ENCODE measurements around the gene PCDHGA4.

The PCDHGA4 gene

DNA sequence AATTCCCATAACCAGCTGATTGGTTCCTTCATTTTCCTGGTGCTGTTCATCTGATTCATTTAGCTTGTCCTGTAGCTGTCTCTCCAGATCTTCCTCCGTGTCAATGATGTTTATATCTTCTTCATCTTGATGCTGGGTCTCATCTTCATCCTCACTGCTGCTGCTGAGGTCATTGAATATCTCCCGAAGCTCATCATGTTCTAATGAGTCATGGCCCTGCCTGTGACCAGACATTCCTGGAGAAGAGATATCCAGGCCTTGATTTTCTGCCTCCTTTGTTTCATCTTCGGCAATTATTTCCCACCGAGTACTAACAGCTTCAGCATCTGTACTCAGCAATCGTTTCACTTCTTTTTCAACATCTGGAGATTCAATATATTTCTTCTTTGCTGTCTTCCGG, 35.6 kb upstream of the PCDHGA4 start:
- Histone ChIP-seq H3K27me3 (ENCODE audit: insufficient read depth, low read length, poor library complexity) (no peaks in the 10 kb centered on the region), H3K4me2 (ENCODE audit: insufficient read depth, low read length) (peak overlapping the region; percentile 62; the same call in 1 of the 2 replicates), H4K20me1 (ENCODE audit: insufficient read depth, low read length) (no peaks in the 10 kb centered on the region), H3K9me3 (ENCODE audit: insufficient read depth, low read length, severe bottlenecking) (peaks cover 41% of the 10 kb centered on the region), H3K79me2 (ENCODE audit: insufficient read depth, low read length) (peaks cover 24% of the 10 kb centered on the region), H2AFZ (ENCODE audit: low read depth, low read length) (no peak overlapping the region), H3K4me3 (ENCODE audit: low read depth in 1 of 2, low read length in 2 of 2) (peak overlapping the region in 1 of 2 experiments; percentile 76; a peak in 2 of 4 replicates), H3K27ac (ENCODE audit: low read length) (no peak overlapping the region), H3K9ac (ENCODE audit: low read depth, low read length) (no peak overlapping the region), H3K4me1 (ENCODE audit: insufficient read depth, low read length) (peaks cover 22% of the 10 kb centered on the region), H3K36me3 (ENCODE audit: insufficient read depth, low read length) (peaks cover 23% of the 10 kb centered on the region)
- no peak for TF ChIP-seq EZH2 (IDR thresholded peaks at IDR 0.05; ENCODE audit: borderline replicate concordance, low read depth, low read length, severe bottlenecking)
- TF ChIP-seq CTCF (IDR thresholded peaks at IDR 0.05; ENCODE audit: borderline replicate concordance, extremely low read depth, low read length, poor library complexity, severe bottlenecking), result no peak
- DNase-seq (no peak), ATAC-seq (ENCODE audit: insufficient read depth, low read depth) (no peak)

GRCh38 chr5:141319699-141320098, 35.1 kb upstream of the PCDHGA4 start:
- no peak for DNase-seq
- peaks cover 22% of the 10 kb centered on the region for H3K4me1 ChIP-seq (ENCODE audit: insufficient read depth, low read length)
- H2AFZ ChIP-seq (ENCODE audit: low read depth, low read length), result no peak overlapping the region
- H3K9me3 ChIP-seq (ENCODE audit: insufficient read depth, low read length, severe bottlenecking), result peaks cover 41% of the 10 kb centered on the region
- peaks cover 23% of the 10 kb centered on the region for H3K36me3 ChIP-seq (ENCODE audit: insufficient read depth, low read length)
- no peaks in the 10 kb centered on the region for H3K27me3 ChIP-seq (ENCODE audit: insufficient read depth, low read length, poor library complexity)
- 0 out of 2 replicates have a peak overlapping the region, but pooled peaks have one; percentile 66 for H3K9ac ChIP-seq (ENCODE audit: low read depth, low read length)
- peak overlapping the region; percentile 56 to 76; a peak in 3 of 4 replicates for H3K4me3 ChIP-seq (ENCODE audit: low read depth in 1 of 2, low read length in 2 of 2)
- no peaks in the 10 kb centered on the region for H4K20me1 ChIP-seq (ENCODE audit: insufficient read depth, low read length)
- H3K79me2 ChIP-seq (ENCODE audit: insufficient read depth, low read length), result peaks cover 24% of the 10 kb centered on the region
- TF ChIP-seq CTCF (IDR thresholded peaks at IDR 0.05; ENCODE audit: borderline replicate concordance, extremely low read depth, low read length, poor library complexity, severe bottlenecking) (no peak), EZH2 (IDR thresholded peaks at IDR 0.05; ENCODE audit: borderline replicate concordance, low read depth, low read length, severe bottlenecking) (no peak)
- ATAC-seq (ENCODE audit: insufficient read depth, low read depth), result no peak
- peak overlapping the region; percentile 62 for H3K4me2 ChIP-seq (ENCODE audit: insufficient read depth, low read length)
- H3K27ac ChIP-seq (ENCODE audit: low read length), result peak overlapping the region; percentile 8; the same call in 1 of the 2 replicates

DNA sequence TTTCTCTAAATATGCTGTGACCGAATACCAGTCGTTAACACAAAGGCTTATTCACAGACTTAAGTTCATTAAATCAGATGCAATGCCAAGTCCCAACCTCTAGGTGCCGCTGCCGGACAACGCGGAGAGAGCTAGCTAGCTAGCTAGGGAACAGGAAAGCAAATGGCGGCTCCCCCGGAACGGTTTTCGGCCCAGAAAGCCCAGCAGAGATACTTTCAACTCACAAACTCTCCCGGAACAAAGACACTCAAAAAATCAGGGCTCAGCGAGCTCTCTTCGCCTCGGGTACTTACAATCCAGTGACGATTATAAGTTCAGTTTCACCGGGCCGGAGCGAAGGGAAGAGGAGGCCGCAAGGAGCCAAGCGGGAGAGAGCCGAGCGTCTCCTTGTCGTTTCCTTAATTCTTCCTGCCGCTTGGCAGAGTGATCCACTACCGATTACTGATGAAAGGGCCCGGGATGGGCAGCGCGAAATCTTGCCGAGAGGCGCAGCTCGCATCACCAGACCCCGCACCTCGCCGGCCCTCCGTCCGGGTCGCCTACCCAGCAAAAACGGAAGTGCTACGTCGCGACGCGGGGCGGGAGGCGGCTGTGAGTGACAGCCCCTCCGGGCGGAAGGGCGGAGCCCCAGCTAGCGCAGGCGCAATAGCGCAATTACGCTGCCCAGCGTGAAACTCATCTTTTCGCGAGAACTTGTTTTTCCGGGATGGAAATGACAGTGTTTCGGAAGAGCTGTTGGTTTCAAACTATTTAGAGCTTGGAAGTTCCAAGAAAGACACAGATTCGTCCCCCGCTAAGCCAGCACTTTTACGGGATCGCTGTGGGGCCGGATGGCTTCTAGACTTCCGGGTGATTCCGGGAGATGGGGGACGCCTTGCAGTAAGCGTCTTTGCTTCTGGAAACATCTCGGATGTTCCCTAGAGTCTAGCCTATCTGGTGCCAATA, 34.3 kb upstream of the PCDHGA4 start, which contains the start of gene TAF7:
Gene TAF7 (minus strand): TSS at position 560 of the 945 bp plus-strand sequence. CDS start 740 bp downstream, outside the sequence.
- H3K27ac ChIP-seq (ENCODE audit: low read length), result peak within 1 kb of the TSS; percentile 87
- peak; percentile 94 for ATAC-seq (ENCODE audit: insufficient read depth, low read depth)
- H3K9ac ChIP-seq (ENCODE audit: low read depth, low read length), result peak within 1 kb of the TSS; percentile 66
- no peaks in the 10 kb centered on the region for H4K20me1 ChIP-seq (ENCODE audit: insufficient read depth, low read length)
- peaks cover 22% of the 10 kb centered on the region for H3K4me1 ChIP-seq (ENCODE audit: insufficient read depth, low read length)
- peak within 1 kb of the TSS; percentile 56 to 76 for H3K4me3 ChIP-seq (ENCODE audit: low read depth in 1 of 2, low read length in 2 of 2)
- H3K27me3 ChIP-seq (ENCODE audit: insufficient read depth, low read length, poor library complexity), result no peaks in the 10 kb centered on the region
- TF ChIP-seq CTCF (IDR thresholded peaks at IDR 0.05; ENCODE audit: borderline replicate concordance, extremely low read depth, low read length, poor library complexity, severe bottlenecking), result peak; percentile 91
- no peak for TF ChIP-seq EZH2 (IDR thresholded peaks at IDR 0.05; ENCODE audit: borderline replicate concordance, low read depth, low read length, severe bottlenecking)
- peaks cover 23% of the 10 kb centered on the region for H3K36me3 ChIP-seq (ENCODE audit: insufficient read depth, low read length)
- H3K4me2 ChIP-seq (ENCODE audit: insufficient read depth, low read length), result peak within 1 kb of the TSS; percentile 62
- H3K79me2 ChIP-seq (ENCODE audit: insufficient read depth, low read length), result peaks cover 24% of the 10 kb centered on the region
- peak within 1 kb of the TSS; percentile 99 for H2AFZ ChIP-seq (ENCODE audit: low read depth, low read length)
- DNase-seq, result peak; percentile 89
- H3K9me3 ChIP-seq (ENCODE audit: insufficient read depth, low read length, severe bottlenecking), result peaks cover 41% of the 10 kb centered on the region

Data from DND-41 (cell line).